IMR-90 (cell line): ENCODE data around the gene ALDH3B2. TPM values are rescaled to one million over a fixed set of nuclear protein-coding genes. Genes with fewer than 3 reads are reported as not detected.

ENCODE experiments used
- ATAC-seq: fragments of 200-7000 bp; cut with Tn5 transposase; 2 replicates; pipeline ENCODE4 v1.9.1; 2020; ENCODE audit warnings: low read depth, mild to moderate bottlenecking, moderate library complexity
- Bru-seq: library from RNA; stranded (reverse); fragments of 400-500 nt; gene quantifications from one replicate; lab custom pipeline; 2021; lab: Mats Ljungman, UMichigan
- BruChase-seq, 2 experiments: library from RNA; stranded (reverse); fragments of 400-500 nt; gene quantifications; one replicate each; lab custom pipeline; 2021; lab: Mats Ljungman, UMichigan
- BruUV-seq: library from RNA; stranded (reverse); fragments of 400-500 nt; replicated peaks from 2 replicates; lab custom pipeline; 2021; lab: Mats Ljungman, UMichigan
- CTCF ChIA-PET: fragments of 300-600 bp; formaldehyde crosslinking; extraction: SDS; loops from one replicate; lab custom pipeline; 2021; ENCODE audit warnings: antibody characterized with exemption; lab: Yijun Ruan, JAX
- POLR2A ChIA-PET: fragments of 300-600 bp; sonication (Branson Sonifier 250); formaldehyde crosslinking; loops from one replicate; lab custom pipeline; 2022; ENCODE audit warnings: antibody characterized with exemption; ENCODE audit not compliant: unreplicated experiment; lab: Charles Lee
- DNase-seq: peaks from one replicate; pipeline ENCODE4 v3.0.0; 2013
- H2AFZ ChIP-seq: replicated peaks from 2 replicates; pipeline ENCODE3; 2013; ENCODE audit warnings: low read length, mild to moderate bottlenecking; ENCODE audit not compliant: poor library complexity
- H2AK5ac ChIP-seq: 2 replicates; pipeline ENCODE4 v1.6.1; 2013; ENCODE audit warnings: low read depth, low read length, inconsistent platforms
- H2AK9ac ChIP-seq: replicated peaks from 2 replicates; pipeline ENCODE3; 2013; ENCODE audit warnings: mild to moderate bottlenecking, low read depth, low read length, moderate library complexity; ENCODE audit not compliant: poor library complexity
- H2BK120ac ChIP-seq: 2 replicates; pipeline ENCODE4 v1.6.1; 2013; ENCODE audit warnings: low read depth, low read length, inconsistent platforms
- H2BK15ac ChIP-seq: 3 replicates; pipeline ENCODE4 v1.6.1; 2013; ENCODE audit warnings: low read depth, low read length, inconsistent platforms
- H2BK20ac ChIP-seq: 2 replicates; pipeline ENCODE4 v1.6.1; 2013; ENCODE audit warnings: low read depth, mild to moderate bottlenecking, inconsistent platforms, low read length, moderate library complexity
- H2BK5ac ChIP-seq: 2 replicates; pipeline ENCODE4 v1.6.1; 2013; ENCODE audit warnings: mild to moderate bottlenecking, low read depth, low read length, inconsistent platforms; ENCODE audit not compliant: poor library complexity, severe bottlenecking
- H3K14ac ChIP-seq: replicated peaks from 2 replicates; pipeline ENCODE4 v1.6.1; 2013; ENCODE audit warnings: low read depth, low read length, inconsistent platforms
- H3K18ac ChIP-seq: 2 replicates; pipeline ENCODE4 v1.6.1; 2013; ENCODE audit warnings: low read depth, low read length, control low read depth
- H3K23ac ChIP-seq: 2 replicates; pipeline ENCODE4 v1.6.1; 2013; ENCODE audit warnings: low read depth, low read length, inconsistent platforms
- H3K27ac ChIP-seq: 2 replicates; pipeline ENCODE4 v1.5.1; 2013; ENCODE audit warnings: mild to moderate bottlenecking, control low read depth, low read length; ENCODE audit not compliant: insufficient read depth
- H3K27me3 ChIP-seq: 2 replicates; pipeline ENCODE4 v1.6.1; 2013; ENCODE audit warnings: low read length; ENCODE audit not compliant: control insufficient read depth, insufficient read depth
- H3K36me3 ChIP-seq: 2 replicates; pipeline ENCODE4 v1.6.1; 2013; ENCODE audit warnings: low read length, mixed read lengths; ENCODE audit not compliant: control insufficient read depth, insufficient read depth
- H3K4ac ChIP-seq: 2 replicates; pipeline ENCODE4 v1.6.1; 2013; ENCODE audit warnings: low read depth, low read length, inconsistent platforms
- H3K4me1 ChIP-seq: 2 replicates; pipeline ENCODE4 v1.6.1; 2013; ENCODE audit warnings: low read length, mixed read lengths; ENCODE audit not compliant: control insufficient read depth, insufficient read depth
- H3K4me2 ChIP-seq: 2 replicates; pipeline ENCODE4 v1.6.1; 2013; ENCODE audit warnings: low read depth, mild to moderate bottlenecking, control low read depth, low read length, moderate library complexity
- H3K4me3 ChIP-seq: 2 replicates; pipeline ENCODE4 v1.5.1; 2013; ENCODE audit warnings: low read depth, mild to moderate bottlenecking, control low read depth, low read length, moderate library complexity; ENCODE audit not compliant: insufficient read depth
- H3K56ac ChIP-seq: 2 replicates; pipeline ENCODE4 v1.6.1; 2013; ENCODE audit warnings: low read length, inconsistent platforms; ENCODE audit not compliant: insufficient read depth; ENCODE audit errors: extremely low read depth
- H3K79me1 ChIP-seq, 2 experiments: 2 replicates each; pipeline ENCODE4 v1.6.1; 2013; ENCODE audit warnings: low read length in 2 of 2, inconsistent platforms in 1 of 2, low read depth in 1 of 2
- H3K9ac ChIP-seq: 2 replicates; pipeline ENCODE4 v1.6.1; 2013; ENCODE audit warnings: low read depth, low read length, control low read depth
- H3K9me1 ChIP-seq: 2 replicates; pipeline ENCODE4 v1.6.1; 2013; ENCODE audit warnings: low read length, inconsistent platforms; ENCODE audit not compliant: insufficient read depth
- H3K9me3 ChIP-seq: 2 replicates; pipeline ENCODE4 v1.6.1; 2013; ENCODE audit warnings: low read length; ENCODE audit not compliant: control insufficient read depth, insufficient read depth
- H4K20me1 ChIP-seq: 2 replicates; pipeline ENCODE4 v1.6.1; 2013; ENCODE audit warnings: low read length, inconsistent platforms; ENCODE audit not compliant: insufficient read depth
- H4K5ac ChIP-seq: 2 replicates; pipeline ENCODE4 v1.6.1; 2013; ENCODE audit warnings: mild to moderate bottlenecking, low read depth, low read length, control low read depth
- H4K8ac ChIP-seq, 2 experiments: 2 replicates each; pipeline ENCODE4 v1.6.1; 2013; ENCODE audit warnings: low read depth in 2 of 2, low read length in 2 of 2, control low read depth in 1 of 2, inconsistent platforms in 1 of 2
- H4K91ac ChIP-seq: 2 replicates; pipeline ENCODE4 v1.6.1; 2013; ENCODE audit warnings: low read depth, low read length, inconsistent platforms; ENCODE audit not compliant: insufficient read depth
- CEBPB ChIP-seq: IDR thresholded peaks from 2 replicates; pipeline ENCODE4 v1.6.1; 2012; ENCODE audit warnings: low read depth, low read length, improper control_type of control experiment
- FOS ChIP-seq: fragments of 150-350 bp; IDR thresholded peaks from 2 replicates; pipeline ENCODE4 v1.6.1; 2016; ENCODE audit warnings: low read depth, low read length
- MAZ ChIP-seq: IDR thresholded peaks from 2 replicates; pipeline ENCODE4 v1.6.1; 2012; ENCODE audit warnings: low read depth, mild to moderate bottlenecking, low read length, improper control_type of control experiment, moderate library complexity, borderline replicate concordance
- MXI1 ChIP-seq: IDR thresholded peaks from 2 replicates; pipeline ENCODE4 v1.6.1; 2012; ENCODE audit warnings: low read depth, mild to moderate bottlenecking, low read length, moderate library complexity, borderline replicate concordance
- POLR2A ChIP-seq: IDR thresholded peaks from 2 replicates; pipeline ENCODE4 v1.6.1; 2012; ENCODE audit warnings: mild to moderate bottlenecking, low read depth, low read length
- RAD21 ChIP-seq: IDR thresholded peaks from 2 replicates; pipeline ENCODE4 v1.6.1; 2012; ENCODE audit warnings: low read length, improper control_type of control experiment
- RCOR1 ChIP-seq: IDR thresholded peaks from 2 replicates; pipeline ENCODE4 v1.6.1; 2012; ENCODE audit warnings: mild to moderate bottlenecking, low read length, improper control_type of control experiment; ENCODE audit not compliant: insufficient replicate concordance
- RFX5 ChIP-seq: IDR thresholded peaks from 2 replicates; pipeline ENCODE4 v1.8.0; 2012; ENCODE audit warnings: low read depth, mild to moderate bottlenecking, low read length, moderate library complexity
- SMC3 ChIP-seq: fragments of 150-350 bp; IDR thresholded peaks from 2 replicates; pipeline ENCODE4 v1.6.1; 2016; ENCODE audit warnings: low read depth, mild to moderate bottlenecking, antibody characterized with exemption, low read length, moderate library complexity
- WGBS, 2 experiments: methylation state at CpG; one replicate each; pipeline versions ENCODE4 v1.1.5 to v1.1.7; 2013; ENCODE audit warnings: missing lambda C conversion rate in 2 of 2; ENCODE audit not compliant: insufficient read length in 1 of 2; ENCODE audit errors: extremely low coverage in 2 of 2; 5-methylcytosine and 5-hydroxymethylcytosine counted together
- dilution Hi-C: fragments of 300-500 bp; cut with HindIII; formaldehyde crosslinking; loops from one replicate; pipeline ENCODE4 v1.14.3; 2018; ENCODE audit warnings: low sequenced_read_pairs; ENCODE audit not compliant: unreplicated experiment
- in situ Hi-C: fragments of 300-500 bp; cut with MboI; formaldehyde crosslinking; loops from 3 replicates; pipeline ENCODE4 v1.14.3; 2019; ENCODE audit warnings: low sequenced_read_pairs, inconsistent platforms, mixed read lengths
- intact Hi-C: fragments of 100-400 bp; cut with micrococcal nuclease; formaldehyde crosslinking; loops from 2 replicates; pipeline ENCODE4 v1.10.0; 2022
- long read RNA-seq: library from polyadenylated mRNA; unstranded; transcript quantifications from one replicate; pipeline ENCODE4 v2.0.0, GENCODE V29; 2021; ENCODE audit not compliant: unreplicated experiment
- polyA plus RNA-seq, 3 experiments: library from polyadenylated mRNA; depleted of rRNA; stranded (reverse); fragments of >200 nt; gene quantifications; 2 replicates each; pipeline ENCODE4 v1.2.3, GENCODE V29; 2012; ENCODE audit warnings: low replicate concordance in 1 of 3
- total RNA-seq: library from RNA; depleted of rRNA; stranded (reverse); fragments of >200 nt; gene quantifications from 2 replicates; pipeline ENCODE4 v1.2.3, GENCODE V29; 2012; rRNA removed
- TF ChIP-seq, protein P1 (sequence below): fragments of 150-350 bp; IDR thresholded peaks from 2 replicates; pipeline ENCODE4 v1.6.1; 2016; ENCODE audit warnings: low read depth, mild to moderate bottlenecking, low read length, moderate library complexity, borderline replicate concordance

ALDH3B2 gene
- total RNA-seq = not detected in 2 replicates
- not detected in 2 replicates for polyA plus RNA-seq (2012; rRNA removed)
- polyA plus RNA-seq (2012; cell fraction: cytosol; rRNA removed) = not detected in 2 replicates
- not detected in 2 replicates for polyA plus RNA-seq (2012; cell fraction: nucleus; rRNA removed; ENCODE audit: low replicate concordance)
- percentile 8 among the genes with signal in this experiment for Bru-seq, nascent RNA
- BruChase-seq, experiment 1, labeled RNA remaining after a 6-hour chase = percentile 14 among the genes with signal in this experiment
- percentile 10 among the genes with signal in this experiment for BruChase-seq, experiment 2, labeled RNA remaining after a 2-hour chase
- long read RNA-seq = 0 reads

- Histone ChIP-seq H3K23ac (no peak within 1 kb of the TSS), H3K4ac (no peak within 1 kb of the TSS), H4K20me1 (no peaks in the 10 kb centered on the region), H4K8ac (no peak within 1 kb of the TSS), H3K4me2 (no peak within 1 kb of the TSS), H3K36me3 (no peaks in the 10 kb centered on the region), H3K27ac (no peak within 1 kb of the TSS), H3K9ac (no peak within 1 kb of the TSS), H3K27me3 (peaks cover 17% of the 10 kb centered on the region), H2BK120ac (no peak within 1 kb of the TSS), H4K5ac (no peak within 1 kb of the TSS), H4K91ac (no peak within 1 kb of the TSS), H3K4me1 (no peaks in the 10 kb centered on the region), H3K9me3 (no peaks in the 10 kb centered on the region), H3K79me1 (no peaks in the 10 kb centered on the region), H2BK20ac (no peak within 1 kb of the TSS), H3K14ac (no peak within 1 kb of the TSS), H3K18ac (no peak within 1 kb of the TSS), H3K4me3 (no peak within 1 kb of the TSS), H2AK9ac (no peak within 1 kb of the TSS), H2AK5ac (no peak within 1 kb of the TSS), H3K56ac (no peak within 1 kb of the TSS), H2BK15ac (no peak within 1 kb of the TSS), H2BK5ac (no peak within 1 kb of the TSS), H2AFZ (no peak within 1 kb of the TSS), H3K9me1 (no peaks in the 10 kb centered on the region)
- intact Hi-C loops (no loop called here), dilution Hi-C loops (no loop called here), in situ Hi-C loops (no loop called here)
- no peak for TF ChIP-seq CEBPB
- no peak for TF ChIP-seq MXI1
- no peak for TF ChIP-seq POLR2A
- no peak for TF ChIP-seq RAD21
- no peak for TF ChIP-seq SMC3
- no peak for TF ChIP-seq MAZ
- no peak for TF ChIP-seq FOS
- no peak for TF ChIP-seq RCOR1
- TF ChIP-seq RFX5 = no peak
- TF ChIP-seq, protein P1, sequence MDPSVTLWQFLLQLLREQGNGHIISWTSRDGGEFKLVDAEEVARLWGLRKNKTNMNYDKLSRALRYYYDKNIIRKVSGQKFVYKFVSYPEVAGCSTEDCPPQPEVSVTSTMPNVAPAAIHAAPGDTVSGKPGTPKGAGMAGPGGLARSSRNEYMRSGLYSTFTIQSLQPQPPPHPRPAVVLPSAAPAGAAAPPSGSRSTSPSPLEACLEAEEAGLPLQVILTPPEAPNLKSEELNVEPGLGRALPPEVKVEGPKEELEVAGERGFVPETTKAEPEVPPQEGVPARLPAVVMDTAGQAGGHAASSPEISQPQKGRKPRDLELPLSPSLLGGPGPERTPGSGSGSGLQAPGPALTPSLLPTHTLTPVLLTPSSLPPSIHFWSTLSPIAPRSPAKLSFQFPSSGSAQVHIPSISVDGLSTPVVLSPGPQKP = no peak
- BruUV-seq = no TSS peak
- ATAC-seq (no peak), DNase-seq (no peak)
- no CpG with 5 or more reads among the region's 8 CpGs for WGBS, 2 experiments
- POLR2A ChIA-PET = no interaction called here
- CTCF ChIA-PET = no interaction called here
These were observed at the start of gene ALDH3B2 for GRCh38 chr11:67674442-67674871. TSS of gene ALDH3B2 (minus strand) at chr11:67674623. CDS start at chr11:67666935, 7,688 bp downstream.
